Measurements from ENCODE around the gene FABP7. TPM values are rescaled to one million over a fixed set of nuclear protein-coding genes. Genes with fewer than 3 reads are reported as not detected.
A peak's percentile ranks its signal among the peaks of the same experiment; 100 is the strongest.

FABP7 gene
- total and polyA plus RNA-seq, 2 of the 13 experiments (the other 11 are each of a cell fraction or from before 2014, with no cell fraction given), result not detected

DNA sequence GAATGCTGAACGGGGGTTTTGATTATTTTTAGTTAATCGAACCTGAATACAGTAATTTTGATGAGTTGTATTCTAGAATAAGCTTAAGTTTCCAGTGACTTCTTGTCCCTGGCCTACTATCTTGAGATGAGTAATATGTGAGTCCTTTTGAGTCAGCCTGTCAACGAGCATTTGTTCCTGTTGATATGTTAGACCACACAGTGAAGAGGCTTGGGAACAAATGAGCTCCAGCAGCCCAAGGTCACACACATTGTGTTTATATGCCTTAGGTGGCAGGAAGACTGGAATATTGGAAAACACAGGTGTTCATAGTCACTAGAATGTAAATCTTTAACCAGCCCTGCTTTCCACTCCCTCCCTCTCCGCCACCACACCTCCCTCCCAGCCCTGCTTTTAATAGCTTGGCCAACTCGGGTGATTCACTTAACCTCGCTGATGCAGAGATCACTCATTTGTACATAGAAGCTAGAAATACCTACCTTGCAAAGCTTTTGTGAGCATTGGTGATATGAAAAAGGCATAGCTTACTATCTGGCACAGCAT lies 18.7 kb downstream of the FABP7 start (continued):
- TF ChIP-seq, protein P1, sequence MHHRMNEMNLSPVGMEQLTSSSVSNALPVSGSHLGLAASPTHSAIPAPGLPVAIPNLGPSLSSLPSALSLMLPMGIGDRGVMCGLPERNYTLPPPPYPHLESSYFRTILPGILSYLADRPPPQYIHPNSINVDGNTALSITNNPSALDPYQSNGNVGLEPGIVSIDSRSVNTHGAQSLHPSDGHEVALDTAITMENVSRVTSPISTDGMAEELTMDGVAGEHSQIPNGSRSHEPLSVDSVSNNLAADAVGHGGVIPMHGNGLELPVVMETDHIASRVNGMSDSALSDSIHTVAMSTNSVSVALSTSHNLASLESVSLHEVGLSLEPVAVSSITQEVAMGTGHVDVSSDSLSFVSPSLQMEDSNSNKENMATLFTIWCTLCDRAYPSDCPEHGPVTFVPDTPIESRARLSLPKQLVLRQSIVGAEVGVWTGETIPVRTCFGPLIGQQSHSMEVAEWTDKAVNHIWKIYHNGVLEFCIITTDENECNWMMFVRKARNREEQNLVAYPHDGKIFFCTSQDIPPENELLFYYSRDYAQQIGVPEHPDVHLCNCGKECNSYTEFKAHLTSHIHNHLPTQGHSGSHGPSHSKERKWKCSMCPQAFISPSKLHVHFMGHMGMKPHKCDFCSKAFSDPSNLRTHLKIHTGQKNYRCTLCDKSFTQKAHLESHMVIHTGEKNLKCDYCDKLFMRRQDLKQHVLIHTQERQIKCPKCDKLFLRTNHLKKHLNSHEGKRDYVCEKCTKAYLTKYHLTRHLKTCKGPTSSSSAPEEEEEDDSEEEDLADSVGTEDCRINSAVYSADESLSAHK (CRISPR knock-in tag; IDR thresholded peaks at IDR 0.05; ENCODE audit: borderline replicate concordance), result no peak
- TF ChIP-seq, protein P2, sequence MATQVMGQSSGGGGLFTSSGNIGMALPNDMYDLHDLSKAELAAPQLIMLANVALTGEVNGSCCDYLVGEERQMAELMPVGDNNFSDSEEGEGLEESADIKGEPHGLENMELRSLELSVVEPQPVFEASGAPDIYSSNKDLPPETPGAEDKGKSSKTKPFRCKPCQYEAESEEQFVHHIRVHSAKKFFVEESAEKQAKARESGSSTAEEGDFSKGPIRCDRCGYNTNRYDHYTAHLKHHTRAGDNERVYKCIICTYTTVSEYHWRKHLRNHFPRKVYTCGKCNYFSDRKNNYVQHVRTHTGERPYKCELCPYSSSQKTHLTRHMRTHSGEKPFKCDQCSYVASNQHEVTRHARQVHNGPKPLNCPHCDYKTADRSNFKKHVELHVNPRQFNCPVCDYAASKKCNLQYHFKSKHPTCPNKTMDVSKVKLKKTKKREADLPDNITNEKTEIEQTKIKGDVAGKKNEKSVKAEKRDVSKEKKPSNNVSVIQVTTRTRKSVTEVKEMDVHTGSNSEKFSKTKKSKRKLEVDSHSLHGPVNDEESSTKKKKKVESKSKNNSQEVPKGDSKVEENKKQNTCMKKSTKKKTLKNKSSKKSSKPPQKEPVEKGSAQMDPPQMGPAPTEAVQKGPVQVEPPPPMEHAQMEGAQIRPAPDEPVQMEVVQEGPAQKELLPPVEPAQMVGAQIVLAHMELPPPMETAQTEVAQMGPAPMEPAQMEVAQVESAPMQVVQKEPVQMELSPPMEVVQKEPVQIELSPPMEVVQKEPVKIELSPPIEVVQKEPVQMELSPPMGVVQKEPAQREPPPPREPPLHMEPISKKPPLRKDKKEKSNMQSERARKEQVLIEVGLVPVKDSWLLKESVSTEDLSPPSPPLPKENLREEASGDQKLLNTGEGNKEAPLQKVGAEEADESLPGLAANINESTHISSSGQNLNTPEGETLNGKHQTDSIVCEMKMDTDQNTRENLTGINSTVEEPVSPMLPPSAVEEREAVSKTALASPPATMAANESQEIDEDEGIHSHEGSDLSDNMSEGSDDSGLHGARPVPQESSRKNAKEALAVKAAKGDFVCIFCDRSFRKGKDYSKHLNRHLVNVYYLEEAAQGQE (IDR thresholded peaks at IDR 0.05; ENCODE audit: borderline replicate concordance in 1 of 2, low read depth in 1 of 2, low read length in 2 of 2), result peak in 1 of 2 experiments; percentile 65; a peak in 1 of 4 replicates
- TF ChIP-seq GTF2F1 (IDR thresholded peaks at IDR 0.05; ENCODE audit: low read length) (no peak), NFATC3 (CRISPR knock-in tag; IDR thresholded peaks at IDR 0.05) (no peak), SNAPC4 (CRISPR knock-in tag; IDR thresholded peaks at IDR 0.05) (no peak), ZNF430 (CRISPR knock-in tag; IDR thresholded peaks at IDR 0.05) (peak; percentile 87; the same call in 1 of the 2 replicates), ZNF124 (CRISPR knock-in tag; IDR thresholded peaks at IDR 0.05) (no peak), MTF2 (CRISPR knock-in tag; IDR thresholded peaks at IDR 0.05; ENCODE audit: borderline replicate concordance) (no peak), ZNF432 (CRISPR knock-in tag; IDR thresholded peaks at IDR 0.05; ENCODE audit: borderline replicate concordance) (no peak), TARDBP (CRISPR knock-in tag; IDR thresholded peaks at IDR 0.05) (peak; percentile 69; the same call in 1 of the 2 replicates), POLR2AphosphoS5 (IDR thresholded peaks at IDR 0.05; ENCODE audit: low read depth, low read length) (peak; percentile 51)
- TF ChIP-seq, protein P3, sequence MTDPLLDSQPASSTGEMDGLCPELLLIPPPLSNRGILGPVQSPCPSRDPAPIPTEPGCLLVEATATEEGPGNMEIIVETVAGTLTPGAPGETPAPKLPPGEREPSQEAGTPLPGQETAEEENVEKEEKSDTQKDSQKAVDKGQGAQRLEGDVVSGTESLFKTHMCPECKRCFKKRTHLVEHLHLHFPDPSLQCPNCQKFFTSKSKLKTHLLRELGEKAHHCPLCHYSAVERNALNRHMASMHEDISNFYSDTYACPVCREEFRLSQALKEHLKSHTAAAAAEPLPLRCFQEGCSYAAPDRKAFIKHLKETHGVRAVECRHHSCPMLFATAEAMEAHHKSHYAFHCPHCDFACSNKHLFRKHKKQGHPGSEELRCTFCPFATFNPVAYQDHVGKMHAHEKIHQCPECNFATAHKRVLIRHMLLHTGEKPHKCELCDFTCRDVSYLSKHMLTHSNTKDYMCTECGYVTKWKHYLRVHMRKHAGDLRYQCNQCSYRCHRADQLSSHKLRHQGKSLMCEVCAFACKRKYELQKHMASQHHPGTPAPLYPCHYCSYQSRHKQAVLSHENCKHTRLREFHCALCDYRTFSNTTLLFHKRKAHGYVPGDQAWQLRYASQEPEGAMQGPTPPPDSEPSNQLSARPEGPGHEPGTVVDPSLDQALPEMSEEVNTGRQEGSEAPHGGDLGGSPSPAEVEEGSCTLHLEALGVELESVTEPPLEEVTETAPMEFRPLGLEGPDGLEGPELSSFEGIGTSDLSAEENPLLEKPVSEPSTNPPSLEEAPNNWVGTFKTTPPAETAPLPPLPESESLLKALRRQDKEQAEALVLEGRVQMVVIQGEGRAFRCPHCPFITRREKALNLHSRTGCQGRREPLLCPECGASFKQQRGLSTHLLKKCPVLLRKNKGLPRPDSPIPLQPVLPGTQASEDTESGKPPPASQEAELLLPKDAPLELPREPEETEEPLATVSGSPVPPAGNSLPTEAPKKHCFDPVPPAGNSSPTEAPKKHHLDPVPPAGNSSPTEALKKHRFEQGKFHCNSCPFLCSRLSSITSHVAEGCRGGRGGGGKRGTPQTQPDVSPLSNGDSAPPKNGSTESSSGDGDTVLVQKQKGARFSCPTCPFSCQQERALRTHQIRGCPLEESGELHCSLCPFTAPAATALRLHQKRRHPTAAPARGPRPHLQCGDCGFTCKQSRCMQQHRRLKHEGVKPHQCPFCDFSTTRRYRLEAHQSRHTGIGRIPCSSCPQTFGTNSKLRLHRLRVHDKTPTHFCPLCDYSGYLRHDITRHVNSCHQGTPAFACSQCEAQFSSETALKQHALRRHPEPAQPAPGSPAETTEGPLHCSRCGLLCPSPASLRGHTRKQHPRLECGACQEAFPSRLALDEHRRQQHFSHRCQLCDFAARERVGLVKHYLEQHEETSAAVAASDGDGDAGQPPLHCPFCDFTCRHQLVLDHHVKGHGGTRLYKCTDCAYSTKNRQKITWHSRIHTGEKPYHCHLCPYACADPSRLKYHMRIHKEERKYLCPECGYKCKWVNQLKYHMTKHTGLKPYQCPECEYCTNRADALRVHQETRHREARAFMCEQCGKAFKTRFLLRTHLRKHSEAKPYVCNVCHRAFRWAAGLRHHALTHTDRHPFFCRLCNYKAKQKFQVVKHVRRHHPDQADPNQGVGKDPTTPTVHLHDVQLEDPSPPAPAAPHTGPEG (CRISPR knock-in tag; IDR thresholded peaks at IDR 0.05), result no peak
